Endothelial cell of hepatic sinusoid (primary cell): Measurements from ENCODE around the gene CHAT.

Source experiments
- in situ Hi-C: cut with HindIII; loops from 2 replicates; pipeline ENCODE4 v1.10.0; 2017; ENCODE audit warnings: low sequenced_read_pairs

The CHAT gene

DNA sequence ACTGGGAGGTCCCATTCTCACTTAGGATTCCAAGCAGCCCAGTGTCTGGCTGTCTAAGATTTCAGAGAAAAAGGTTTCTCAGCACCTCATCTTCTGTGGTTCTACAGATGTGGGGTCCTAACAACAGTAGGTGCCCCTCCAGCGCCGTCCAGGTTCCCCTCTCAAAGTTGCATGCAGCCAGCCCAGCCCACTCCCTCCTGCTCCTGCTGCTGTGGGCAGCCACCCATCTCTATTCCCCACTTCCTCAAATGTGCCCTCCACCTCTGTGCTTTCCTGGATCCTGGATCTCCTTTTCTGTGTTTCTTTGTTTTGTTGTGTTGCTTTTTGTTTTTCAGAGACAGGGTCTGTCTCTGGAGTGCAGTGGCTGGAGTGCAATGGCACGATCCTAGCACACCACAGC lies 17.0 kb upstream of the CHAT start:
- in situ Hi-C loops, result no loop called here

DNA sequence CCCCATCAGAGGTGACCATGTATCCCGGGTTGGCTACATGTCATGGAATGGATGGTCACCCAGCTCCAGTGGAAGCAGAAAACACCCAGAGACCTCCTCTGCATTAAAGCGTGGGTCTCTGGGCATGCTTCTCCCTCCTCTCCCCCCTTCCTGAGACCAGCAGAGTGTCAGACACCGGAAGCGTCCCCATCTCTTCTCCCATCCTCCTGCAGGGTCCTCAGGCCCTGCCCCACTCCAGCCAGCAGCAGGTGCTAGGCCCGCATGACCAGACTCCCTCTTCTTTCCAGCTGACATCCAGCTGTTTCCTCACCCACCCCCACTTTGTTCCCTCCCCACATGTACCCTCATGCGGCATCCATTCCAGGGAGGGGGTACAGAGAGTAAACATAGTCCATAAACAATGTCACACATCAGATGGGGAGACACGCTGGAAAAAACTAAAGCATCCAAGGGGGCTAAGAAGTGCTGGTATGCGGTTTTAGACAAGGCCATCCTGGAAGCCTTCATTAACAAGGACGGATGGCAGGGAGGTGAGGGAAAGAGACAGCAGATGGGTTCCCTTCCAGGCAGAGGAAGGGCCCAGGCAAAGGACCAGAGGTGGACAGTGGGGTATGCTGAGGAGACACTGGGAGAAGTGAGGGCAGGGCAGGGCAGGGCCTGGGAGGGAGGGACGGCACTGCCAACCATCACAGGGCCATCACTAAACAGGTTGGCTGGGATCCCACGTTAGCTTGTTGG lies 16.2 kb upstream of the CHAT start:
- in situ Hi-C loops, result no loop called here

DNA sequence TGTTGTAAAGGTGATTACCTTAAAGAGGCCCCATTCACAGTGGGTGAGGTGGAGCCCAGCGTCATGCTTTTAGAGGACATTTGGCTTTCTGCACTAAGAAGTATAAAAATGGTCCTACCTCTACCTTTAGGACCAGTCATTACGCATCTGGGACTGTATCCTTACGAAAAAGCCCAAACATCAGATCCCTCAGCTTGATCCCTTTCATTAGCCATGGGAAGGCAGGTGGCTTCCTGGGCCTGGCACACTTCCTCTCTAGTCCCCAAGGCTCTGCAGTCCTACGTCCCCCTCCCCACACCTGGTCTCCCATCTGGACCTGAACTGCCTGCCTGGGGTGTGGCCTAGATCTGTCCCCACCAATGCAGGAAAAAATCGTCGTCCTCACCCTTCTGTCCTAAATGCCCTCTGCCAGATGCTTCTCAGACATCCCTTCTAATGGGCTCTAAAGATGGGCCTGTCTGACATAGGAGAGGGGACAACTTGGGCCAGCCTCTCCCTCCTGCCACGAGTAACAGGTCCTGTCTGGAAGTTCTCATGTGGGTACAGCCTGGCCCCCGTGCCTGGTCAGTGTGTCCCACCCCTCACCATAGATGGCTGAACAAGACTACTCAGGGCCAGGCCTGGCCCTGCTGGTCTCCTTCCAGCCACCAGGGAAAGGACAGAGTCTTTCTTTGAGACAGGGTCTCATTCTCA lies 15.5 kb upstream of the CHAT start:
- in situ Hi-C loops, result no loop called here

DNA sequence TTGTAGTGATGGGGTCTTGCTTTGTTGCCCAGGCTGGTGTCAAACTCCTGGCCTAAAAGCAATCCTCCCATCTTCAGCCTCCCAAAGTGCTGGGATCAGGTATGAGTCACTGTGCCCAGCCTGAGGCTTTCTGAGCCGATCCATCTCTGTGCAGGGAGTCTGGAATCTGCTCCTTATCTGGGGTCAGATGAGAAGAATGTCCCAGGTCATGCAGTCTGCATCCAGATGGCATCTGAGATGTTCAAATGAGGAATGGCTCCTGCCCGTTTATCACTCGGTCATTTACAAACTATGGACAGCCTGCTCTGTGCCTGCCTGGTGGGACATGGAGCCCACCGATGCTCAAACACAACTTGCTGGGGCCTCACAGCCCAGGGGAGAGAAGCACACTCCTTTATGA lies 14.9 kb upstream of the CHAT start:
- in situ Hi-C loops, result no loop called here

DNA sequence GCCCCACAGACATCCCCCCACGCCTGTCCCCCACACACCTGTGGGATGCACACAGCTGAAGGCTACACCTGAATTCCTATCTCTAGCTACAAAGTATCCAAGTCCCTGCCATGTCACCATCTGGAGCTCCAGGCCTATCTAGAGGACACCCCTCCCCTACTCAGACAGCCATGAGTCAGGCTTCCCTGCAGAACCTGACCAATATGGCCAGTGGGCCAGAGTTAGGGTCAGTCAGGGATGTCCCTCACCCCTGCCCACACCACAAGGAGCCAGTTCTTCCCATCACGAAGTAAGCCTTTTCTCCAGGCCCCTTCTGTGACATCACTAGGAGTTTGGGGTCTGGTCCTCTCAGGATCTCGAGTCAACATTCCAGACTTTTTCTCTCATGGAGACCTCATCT lies 14.3 kb upstream of the CHAT start:
- in situ Hi-C loops, result no loop called here

DNA sequence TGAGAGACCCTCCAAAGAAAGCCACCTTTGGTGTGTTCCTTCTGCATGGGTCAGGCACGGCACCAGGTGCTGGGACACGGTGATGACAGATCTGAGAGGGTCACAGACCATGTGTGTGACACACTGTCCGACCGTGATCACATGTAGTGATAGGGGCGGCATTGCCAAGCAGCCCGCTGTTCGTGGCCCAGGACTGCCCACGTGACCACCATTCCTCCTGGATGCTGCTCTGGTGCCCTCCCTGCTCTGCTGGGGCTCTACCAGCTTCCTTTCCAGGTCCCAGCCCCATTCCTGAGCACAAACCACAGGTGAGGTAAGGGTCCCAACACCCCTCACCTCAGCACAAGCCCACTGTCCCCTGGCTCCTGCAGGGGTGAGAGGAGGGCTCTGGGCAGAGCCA lies 13.8 kb upstream of the CHAT start:
- in situ Hi-C loops, result loop anchor here (10.0 kb wide), 1 partner anchor 55 kb away; no protein-coding TSS in a partner anchor

DNA sequence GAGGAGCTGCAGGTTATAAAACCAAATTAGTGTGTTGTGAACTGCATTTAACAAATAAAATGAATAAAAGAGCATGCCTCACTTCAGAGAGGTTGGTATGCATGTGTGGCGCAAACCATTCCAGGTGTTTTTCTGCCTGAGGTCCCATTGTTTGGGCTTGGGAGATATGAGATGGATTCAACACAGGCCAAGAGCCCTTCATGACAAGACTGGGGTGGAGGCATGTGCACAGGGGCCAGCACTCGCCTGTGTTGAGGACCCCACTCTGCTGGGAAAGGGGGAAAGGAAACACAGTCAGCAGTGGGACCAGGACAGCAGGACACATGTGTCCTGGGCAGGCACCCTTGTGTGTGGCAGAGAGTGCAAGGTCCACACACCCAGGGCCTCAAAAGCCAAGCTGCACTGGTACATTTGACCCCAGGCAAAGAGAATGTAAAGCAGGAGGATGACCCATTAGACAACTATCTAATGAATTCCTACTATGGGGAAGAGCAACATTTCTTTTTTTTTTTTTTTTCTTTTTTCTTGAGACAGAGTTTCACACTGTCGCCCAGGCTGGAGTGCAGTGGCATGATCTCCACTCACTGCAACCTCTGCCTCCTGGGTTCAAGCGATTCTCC lies 12.9 kb upstream of the CHAT start:
- in situ Hi-C loops, result loop anchor here (10.0 kb wide), 1 partner anchor 56 kb away; no protein-coding TSS in a partner anchor

DNA sequence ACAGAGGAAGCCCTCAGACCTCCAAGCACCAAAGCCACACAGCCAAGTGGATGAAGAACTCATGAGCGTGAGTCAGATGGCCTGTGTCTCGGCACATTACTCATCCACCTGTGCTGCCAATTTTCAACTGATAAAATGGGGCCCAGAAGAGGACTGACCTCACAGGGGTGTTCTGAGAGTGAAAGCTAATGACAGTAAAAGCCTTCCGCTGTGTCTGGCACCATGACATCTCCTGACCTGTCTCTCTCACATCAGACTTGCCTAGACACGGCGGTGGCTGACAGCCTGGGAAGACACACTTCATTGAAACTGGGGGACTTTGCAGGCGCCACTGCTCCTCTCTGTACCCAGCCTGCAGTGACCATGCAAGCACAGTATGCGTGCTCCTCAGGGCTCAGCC lies 12.0 kb upstream of the CHAT start:
- in situ Hi-C loops, result loop anchor here (10.0 kb wide), 1 partner anchor 57 kb away; no protein-coding TSS in a partner anchor

DNA sequence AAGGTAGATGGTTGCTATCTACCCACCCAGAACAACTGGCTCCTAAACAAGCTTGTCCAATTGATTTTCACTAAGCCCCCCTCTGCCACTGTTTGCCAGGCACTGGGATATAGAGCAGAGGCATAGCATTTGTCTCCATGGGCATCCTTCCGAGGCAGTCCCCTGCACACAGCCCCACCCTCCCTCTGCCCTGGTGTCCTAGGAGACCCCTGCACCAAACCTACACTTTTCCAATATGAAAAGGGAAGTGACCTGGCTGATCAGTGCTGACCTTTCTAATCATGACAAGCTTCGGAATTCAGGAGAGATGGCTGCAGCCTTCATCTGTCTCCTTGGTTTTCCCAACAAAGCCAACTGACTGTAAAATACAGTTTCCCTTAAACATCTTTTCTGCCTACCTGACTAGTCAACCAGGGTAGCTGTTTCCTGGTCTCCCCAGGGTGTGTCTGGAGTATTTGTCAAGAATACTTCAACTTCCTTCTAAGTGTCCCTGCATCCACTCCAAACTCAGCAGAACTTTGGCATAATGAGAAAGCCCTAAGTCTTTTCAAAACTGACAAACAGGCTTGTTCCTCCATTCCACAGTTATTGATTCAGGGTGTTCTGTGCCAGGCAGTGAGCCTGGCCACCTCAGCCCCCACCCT lies 11.3 kb upstream of the CHAT start:
- in situ Hi-C loops, result loop anchor here (10.0 kb wide), 1 partner anchor 58 kb away; no protein-coding TSS in a partner anchor

DNA sequence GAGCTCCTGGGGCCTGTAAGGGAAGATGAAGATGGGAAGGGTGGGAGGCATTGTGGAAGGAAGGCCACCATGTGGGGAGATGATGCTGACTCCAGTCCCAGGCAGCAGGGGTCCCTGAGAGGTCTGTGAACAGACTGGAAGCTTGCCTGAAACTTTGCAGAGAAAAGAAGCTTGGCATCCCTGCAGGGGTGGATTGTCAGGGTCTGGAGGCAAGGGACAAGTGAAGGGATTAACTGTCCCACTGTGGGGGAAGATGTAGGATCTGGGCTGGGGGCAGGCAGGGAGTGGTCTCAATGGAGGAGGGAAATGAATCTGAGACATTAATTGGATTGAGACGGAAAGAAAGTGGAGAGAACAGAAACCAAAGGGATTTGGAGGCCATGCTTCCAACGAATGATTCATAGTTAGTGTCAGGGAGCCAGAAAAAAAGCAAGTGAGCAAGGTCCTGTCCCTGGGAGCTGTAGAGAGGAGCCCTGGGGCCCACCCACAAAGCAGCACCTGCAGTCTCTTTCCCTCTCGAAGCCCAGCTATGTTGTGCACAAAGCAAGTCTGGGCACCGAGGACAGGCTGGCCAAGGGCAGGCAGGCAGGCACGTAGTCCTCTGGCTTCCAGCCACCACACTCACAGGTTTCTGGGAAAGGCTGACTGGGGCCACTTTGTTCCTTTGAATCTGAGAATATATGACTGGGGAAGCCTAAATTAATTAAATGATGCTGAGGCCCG lies 8.5 kb upstream of the CHAT start:
- in situ Hi-C loops, result loop anchor here (10.0 kb wide), 1 partner anchor 61 kb away; no protein-coding TSS in a partner anchor

DNA sequence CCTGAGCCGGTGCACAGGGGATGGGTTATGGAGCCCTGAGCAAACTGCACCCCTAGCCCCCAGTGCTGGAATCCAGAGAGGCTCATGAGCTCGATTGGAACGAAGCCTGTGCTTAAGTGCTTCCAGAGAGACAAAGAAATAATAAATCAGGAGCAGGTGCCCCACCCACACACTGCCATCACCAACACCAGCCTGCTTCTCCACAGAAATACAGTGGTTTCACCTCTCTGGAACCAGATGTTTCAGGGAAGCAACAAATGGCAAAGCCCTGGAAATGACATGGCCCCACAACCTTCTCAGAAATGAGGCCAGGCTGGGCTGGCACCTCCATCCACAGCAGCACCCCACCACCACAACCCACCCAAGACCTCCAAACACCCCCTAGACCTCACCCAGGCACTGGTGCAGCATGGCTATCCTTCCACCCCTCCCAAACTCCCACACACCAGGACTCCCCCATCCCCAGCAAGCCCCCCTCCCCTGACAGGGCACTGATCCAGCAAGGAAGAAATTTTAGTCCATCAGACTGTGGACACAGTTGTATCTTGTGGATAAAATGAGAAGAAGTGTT lies 7.8 kb upstream of the CHAT start:
- in situ Hi-C loops, result loop anchor here (10.0 kb wide), 1 partner anchor 61 kb away; no protein-coding TSS in a partner anchor

DNA sequence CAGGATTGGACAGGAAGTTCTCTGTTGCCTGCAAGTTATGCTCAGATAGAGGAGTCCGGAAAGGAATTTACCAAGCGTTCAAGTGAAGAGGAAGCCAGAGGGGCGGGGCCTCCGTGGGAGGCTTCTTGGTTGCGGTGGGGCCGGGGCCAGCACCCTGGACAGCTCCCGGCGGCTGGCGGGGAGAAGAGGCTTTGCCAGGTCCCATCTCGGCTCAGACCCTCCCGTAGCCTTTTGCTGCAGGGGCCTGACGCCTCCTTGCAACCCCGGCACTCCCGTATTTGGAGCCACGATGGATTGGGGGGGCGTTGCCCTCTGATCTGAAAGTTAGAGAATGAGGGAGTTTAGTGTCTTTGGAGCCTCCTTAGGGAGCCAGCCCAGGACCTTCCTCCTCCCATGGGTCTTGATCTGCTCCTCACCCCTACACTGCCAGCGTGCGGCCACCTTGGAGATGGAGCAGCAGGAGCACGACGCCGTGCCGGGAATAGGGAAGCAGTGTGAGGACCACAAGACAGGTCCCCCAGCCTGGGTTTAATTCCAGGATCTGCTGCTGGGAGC lies 6.8 kb upstream of the CHAT start:
- in situ Hi-C loops, result loop anchor here (10.0 kb wide), 1 partner anchor 62 kb away; no protein-coding TSS in a partner anchor

DNA sequence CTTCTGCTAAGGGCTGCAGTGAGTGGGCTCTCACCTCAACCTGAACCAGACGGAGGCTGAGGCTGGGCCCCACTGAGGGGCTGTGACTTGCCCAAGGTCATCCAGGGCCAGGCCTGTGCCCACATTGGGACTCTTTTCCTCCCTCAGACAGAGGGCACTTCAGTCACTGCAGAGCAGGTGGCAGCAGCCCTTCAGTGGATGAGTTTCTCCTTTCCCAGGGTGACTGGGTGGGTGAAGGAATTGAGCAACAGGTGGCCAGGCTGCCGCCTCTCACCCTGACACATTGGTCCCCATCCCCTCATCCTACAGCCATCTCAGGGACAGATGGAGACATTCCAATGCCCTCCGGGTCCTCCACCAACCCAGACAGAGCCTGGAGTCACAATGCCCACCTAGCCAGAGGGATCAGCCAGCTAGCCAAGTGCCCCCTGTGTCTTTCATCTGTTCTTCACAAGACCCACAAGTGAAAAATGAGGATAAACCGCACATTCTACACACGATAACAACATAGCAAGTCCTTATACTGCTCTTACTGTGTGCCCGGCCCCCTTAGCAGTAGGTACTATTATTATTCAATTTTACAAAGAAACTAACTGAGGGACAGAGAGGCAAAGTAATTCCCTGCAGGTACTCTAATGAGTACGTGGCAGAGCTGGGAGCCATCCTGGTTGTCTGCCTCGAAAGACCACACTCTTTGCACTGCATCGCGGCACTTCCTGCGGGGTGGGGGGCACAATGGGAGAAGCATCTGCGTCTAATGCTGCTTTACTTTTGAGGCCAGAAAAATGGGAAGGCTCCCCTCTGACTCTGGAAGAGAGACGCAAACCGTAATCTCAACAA lies 5.5 kb upstream of the CHAT start:
- in situ Hi-C loops, result loop anchor here (10.0 kb wide), 1 partner anchor 64 kb away; no protein-coding TSS in a partner anchor

DNA sequence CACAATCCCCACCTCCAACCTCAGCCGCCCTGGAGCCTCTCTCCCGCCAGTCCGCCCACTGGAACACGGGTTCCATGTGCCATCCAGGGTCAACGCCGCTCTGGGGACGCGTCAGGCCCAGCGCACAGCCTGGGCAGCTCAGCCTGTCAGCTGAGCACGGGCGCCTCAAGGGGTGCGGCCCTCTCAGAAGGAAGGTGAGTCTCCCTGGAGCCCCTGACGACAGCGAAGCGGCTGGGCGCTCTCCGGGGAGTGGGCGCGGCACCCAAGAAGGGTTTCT lies 4.9 kb upstream of the CHAT start:
- in situ Hi-C loops, result loop anchor here (10.0 kb wide), 1 partner anchor 64 kb away; no protein-coding TSS in a partner anchor

DNA sequence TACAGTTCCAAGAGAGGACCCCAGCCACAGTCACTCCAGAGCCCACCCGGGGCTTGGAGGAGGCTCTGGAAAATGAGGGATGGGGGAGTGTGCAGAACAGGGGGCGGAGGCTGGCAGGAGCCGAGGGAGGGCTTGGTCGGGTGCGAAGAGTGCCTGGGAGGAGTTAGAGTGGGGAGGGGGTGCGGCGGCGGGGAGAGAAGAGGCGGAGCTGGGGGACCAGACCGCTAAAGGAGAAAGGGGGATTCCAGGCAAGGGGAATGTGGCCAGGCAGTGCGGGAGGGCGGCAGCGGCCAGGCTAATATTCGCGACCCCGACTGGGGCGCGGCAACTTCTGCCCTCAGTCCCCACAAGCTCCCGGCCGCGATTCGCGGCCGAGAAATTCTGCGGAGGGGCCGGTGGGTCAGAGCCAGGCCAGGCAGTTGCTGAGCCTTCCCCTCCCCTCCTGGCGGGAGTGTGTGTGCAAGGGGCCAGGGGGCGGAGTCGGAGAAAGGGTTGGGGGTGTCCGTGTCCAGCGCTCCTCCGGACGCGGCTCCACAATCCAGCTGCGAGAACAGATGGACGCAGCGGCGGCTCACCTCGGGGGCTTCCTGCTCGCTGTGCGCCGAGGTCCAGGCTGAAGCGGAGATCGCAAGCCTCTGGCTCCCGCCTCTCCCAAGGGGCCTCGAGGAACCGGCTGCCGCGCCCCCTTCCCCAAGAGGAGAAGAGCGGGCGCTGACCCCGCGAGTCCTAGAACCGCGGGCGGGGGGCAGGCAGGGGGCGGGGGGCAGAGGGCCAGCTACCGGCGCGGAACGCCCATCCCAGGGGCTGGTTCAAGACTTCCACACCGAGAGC lies 4.3 kb upstream of the CHAT start:
- in situ Hi-C loops, result loop anchor here (10.0 kb wide), 1 partner anchor 65 kb away; no protein-coding TSS in a partner anchor

DNA sequence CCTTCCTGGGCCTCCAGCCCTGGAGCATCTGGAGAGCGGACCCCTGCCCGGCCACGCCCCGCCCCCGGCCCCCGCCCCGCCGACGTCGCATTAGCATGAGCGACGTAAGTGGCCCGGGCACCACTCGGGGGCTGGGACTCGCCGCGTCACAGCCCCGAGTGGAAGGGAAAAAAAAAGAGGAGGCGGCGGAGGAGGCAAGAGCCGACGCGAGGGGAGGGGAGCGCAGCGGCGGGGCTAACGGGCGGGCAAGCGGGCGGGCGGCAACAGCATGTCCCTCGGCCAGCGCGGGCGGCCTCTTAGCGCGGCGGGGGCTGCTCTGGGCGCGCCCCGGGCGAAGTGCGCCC lies 3.8 kb upstream of the CHAT start, which contains the start of gene SLC18A3:
Gene SLC18A3, plus strand, starts transcription at position 197 of the 344 bp plus-strand sequence. CDS start 431 bp downstream, outside the sequence.
- in situ Hi-C loops, result no loop called here

DNA sequence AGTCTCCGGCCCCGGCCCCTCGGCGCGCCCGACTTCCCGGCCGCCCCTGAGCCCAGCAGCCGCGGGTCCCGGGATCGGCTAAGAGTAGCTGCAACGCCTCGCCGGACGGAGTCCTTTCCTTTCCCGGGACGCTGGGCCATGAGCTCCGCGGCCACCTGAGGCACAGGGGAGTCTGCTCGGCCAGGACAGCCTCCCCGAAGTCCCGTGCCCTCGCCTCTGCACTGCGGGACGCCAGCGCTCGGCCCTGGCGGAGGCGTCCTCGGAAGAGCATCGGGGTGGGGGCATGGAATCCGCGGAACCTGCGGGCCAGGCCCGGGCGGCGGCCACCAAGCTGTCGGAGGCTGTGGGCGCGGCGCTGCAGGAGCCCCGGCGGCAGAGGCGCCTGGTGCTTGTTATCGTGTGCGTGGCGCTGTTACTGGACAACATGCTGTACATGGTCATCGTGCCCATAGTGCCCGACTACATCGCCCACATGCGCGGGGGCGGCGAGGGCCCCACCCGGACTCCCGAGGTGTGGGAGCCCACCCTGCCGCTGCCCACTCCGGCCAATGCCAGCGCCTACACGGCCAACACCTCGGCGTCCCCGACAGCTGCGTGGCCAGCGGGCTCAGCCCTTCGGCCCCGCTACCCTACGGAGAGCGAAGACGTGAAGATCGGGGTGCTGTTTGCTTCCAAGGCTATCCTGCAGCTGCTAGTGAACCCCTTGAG lies 3.2 kb upstream of the CHAT start:
- in situ Hi-C loops, result no loop called here
